RWPE1 (cell line): ENCODE results near the gene TBC1D22A.

Source experiments
- CTCF ChIA-PET: fragments of 350-600 bp; sonication (Branson Sonifier 250); formaldehyde crosslinking; extraction: SDS; loops from one replicate; lab custom pipeline; 2021; lab: Yijun Ruan, JAX
- POLR2A ChIA-PET: fragments of 400-600 bp; formaldehyde crosslinking; extraction: SDS; loops from one replicate; lab custom pipeline; 2020; ENCODE audit warnings: antibody characterized with exemption; ENCODE audit not compliant: low non-redundant PET; lab: Yijun Ruan, JAX
- DNase-seq: peaks from one replicate; pipeline ENCODE4 v3.0.0; 2012; ENCODE audit warnings: low spot score
- H3K27ac ChIP-seq: fragments of 450-650 bp; 2 replicates; pipeline ENCODE4 v1.5.1; 2017
- TF ChIP-seq, protein P1 (sequence below): fragments of 450-650 bp; conservative IDR thresholded peaks from 2 replicates; pipeline ENCODE4 v1.5.1; 2017; ENCODE audit warnings: low read depth, mild to moderate bottlenecking

TBC1D22A gene

DNA sequence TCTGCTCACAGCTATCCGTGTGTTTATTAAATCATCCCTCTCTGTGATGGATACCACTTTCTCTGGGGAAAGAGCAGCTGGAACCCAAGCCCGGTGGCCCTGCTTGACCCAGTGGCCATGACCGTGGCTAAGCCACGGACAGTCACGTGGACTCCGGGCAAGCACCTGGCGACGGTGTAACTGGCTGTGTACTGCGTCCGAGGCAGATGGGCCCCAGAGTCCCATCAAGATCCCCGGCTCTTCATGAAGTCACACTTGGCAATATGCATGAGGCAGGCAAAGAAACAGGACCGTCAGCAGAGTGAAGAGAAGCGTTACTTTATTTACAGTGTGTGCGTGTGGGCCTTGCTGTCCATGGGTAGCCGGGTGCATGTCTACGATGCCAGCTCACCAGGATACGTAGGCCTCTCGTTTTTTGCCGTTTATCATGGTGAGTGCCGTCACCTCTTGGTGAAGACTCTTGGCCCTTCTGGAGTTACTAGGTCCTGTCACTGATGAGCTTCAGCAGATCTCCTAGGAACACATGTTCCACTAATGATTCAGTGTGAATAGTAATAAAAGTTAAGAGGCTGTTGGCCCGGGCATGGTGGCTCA is 366.3 kb downstream of the TBC1D22A start:
- DNase-seq = no peak
- TF ChIP-seq, protein P1, sequence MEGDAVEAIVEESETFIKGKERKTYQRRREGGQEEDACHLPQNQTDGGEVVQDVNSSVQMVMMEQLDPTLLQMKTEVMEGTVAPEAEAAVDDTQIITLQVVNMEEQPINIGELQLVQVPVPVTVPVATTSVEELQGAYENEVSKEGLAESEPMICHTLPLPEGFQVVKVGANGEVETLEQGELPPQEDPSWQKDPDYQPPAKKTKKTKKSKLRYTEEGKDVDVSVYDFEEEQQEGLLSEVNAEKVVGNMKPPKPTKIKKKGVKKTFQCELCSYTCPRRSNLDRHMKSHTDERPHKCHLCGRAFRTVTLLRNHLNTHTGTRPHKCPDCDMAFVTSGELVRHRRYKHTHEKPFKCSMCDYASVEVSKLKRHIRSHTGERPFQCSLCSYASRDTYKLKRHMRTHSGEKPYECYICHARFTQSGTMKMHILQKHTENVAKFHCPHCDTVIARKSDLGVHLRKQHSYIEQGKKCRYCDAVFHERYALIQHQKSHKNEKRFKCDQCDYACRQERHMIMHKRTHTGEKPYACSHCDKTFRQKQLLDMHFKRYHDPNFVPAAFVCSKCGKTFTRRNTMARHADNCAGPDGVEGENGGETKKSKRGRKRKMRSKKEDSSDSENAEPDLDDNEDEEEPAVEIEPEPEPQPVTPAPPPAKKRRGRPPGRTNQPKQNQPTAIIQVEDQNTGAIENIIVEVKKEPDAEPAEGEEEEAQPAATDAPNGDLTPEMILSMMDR = no peak
- ChIA-PET POLR2A (no interaction called here), CTCF (interaction anchor here (0.7 kb wide), 2 partner anchors 70 to 96 kb away, joined by 3 to 5 read pairs; no protein-coding TSS in a partner anchor)
- H3K27ac ChIP-seq = peak overlapping the region; percentile 65

- CTCF ChIA-PET = no interaction called here
- TF ChIP-seq, protein P1 = no peak
- POLR2A ChIA-PET = no interaction called here
- DNase-seq = no peak
- peak overlapping the region; percentile 65 for H3K27ac ChIP-seq
Observed at GRCh38 chr22:47129902-47130635, 367.6 kb downstream of the TBC1D22A start.

- CTCF ChIA-PET = no interaction called here
- TF ChIP-seq, protein P1 = no peak
- POLR2A ChIA-PET = no interaction called here
- DNase-seq = no peak
- H3K27ac ChIP-seq = no peak overlapping the region; the same call in 1 of the 2 replicates
Observed at GRCh38 chr22:47130883-47131631, 368.6 kb downstream of the TBC1D22A start.

- ChIA-PET POLR2A (no interaction called here), CTCF (no interaction called here)
- no peak overlapping the region for H3K27ac ChIP-seq
- DNase-seq = no peak
- TF ChIP-seq, protein P1 = no peak
Observed at GRCh38 chr22:47131632-47132427, 369.4 kb downstream of the TBC1D22A start.

GRCh38 chr22:47132428-47132825 is 370.0 kb downstream of the TBC1D22A start:
- TF ChIP-seq, protein P1 = no peak
- ChIA-PET POLR2A (no interaction called here), CTCF (no interaction called here)
- no peak for DNase-seq
- H3K27ac ChIP-seq = no peak overlapping the region
